Stimulated activated CD4-positive, alpha-beta T cell treated with anti-CD3 and anti-CD28 coated beads, Interleukin-12 subunit alpha, Interleukin-12 subunit beta, amount 100 ng/mL, for 48 hours (primary cell): Measurements from ENCODE around the gene DNASE1L3.
"Not testable (repeated sequence)": the region's sequence is repeated elsewhere in the genome, so short reads cannot be mapped to it uniquely, and the experiment has no call there.

Source experiments
- DNase-seq, 3 donors: peaks; one replicate each; pipeline ENCODE4 v3.0.0-alpha.2; 2020; ENCODE audit warnings: low read depth in 2 of 3, low spot score in 1 of 3

Gene DNASE1L3

DNA sequence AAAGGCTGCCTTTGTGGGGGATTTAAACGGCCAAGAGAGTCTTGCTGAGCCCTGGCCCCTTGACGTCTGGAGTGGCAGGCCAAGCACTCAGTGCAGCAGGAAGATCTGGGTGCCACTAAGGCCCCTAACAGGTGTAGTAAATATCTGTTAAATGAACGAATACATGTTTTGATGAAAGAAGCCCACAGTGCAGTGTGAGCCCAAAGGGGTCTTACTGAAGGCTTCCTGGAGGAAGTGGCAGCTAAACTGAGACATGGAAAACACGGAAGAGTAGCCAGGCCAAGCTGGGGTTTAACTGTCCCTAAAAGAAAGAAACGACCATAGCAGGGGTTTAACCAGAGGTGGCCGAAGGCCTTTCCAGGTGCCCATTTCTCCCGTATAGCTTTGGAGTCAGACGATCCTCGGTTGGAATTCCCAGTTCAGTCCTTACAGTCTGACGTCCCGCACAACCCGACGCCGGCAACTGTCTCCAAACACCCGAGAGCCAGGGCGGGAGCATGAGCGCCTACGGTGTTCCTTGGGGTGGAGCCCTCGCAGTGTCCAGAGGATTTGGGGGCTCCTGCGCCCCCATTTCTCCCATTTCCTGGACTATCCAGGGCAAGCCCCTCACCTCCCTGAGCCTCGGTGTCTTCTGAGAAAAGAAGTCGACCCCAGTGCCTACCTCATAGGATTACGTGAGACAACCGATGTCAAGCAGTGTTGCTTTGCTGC lies 25.9 kb upstream of the DNASE1L3 start:
- no peak for DNase-seq

DNA sequence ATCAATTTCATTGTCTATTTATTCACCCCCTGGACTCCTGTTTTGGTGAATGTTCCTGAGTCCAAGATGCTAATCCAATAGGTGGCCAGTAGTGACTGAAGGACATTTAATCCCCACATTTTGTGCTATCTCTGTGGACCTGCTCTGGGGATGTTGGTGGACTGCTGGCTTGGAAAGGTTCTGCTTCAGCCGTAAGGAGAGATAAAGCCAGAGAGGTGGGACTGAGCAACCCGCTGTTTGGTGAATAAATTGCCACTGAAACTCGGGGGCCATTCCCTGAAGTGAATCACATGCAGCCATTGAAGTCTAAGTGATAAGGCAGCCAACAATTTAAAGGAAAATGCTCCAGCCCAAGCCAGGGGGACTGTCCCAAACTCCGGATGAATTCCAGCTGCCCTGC lies 25.2 kb upstream of the DNASE1L3 start:
- no peak for DNase-seq

GRCh38 chr3:58234516-58234931 lies 23.8 kb upstream of the DNASE1L3 start:
- DNase-seq, result no peak

DNA sequence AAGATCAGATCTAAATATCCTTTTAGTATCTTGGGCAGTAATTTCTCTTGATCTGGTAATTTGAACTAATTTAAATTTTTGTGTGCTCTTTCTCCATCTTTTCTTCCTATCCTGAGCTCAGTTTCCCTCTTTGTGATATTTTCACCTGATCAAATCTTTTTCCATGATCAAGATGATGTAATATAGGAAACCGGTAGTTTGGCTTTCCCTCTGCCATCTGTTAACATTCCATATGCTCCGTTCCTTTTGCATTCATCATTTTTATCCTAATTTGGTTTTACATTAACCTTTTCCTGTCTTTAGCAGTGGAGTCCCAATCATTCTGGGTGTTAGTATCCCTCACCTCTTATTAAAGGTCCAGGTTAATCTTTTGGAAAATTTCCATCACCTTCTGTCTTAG lies 20.9 kb upstream of the DNASE1L3 start:
- DNase-seq, result no peak

DNA sequence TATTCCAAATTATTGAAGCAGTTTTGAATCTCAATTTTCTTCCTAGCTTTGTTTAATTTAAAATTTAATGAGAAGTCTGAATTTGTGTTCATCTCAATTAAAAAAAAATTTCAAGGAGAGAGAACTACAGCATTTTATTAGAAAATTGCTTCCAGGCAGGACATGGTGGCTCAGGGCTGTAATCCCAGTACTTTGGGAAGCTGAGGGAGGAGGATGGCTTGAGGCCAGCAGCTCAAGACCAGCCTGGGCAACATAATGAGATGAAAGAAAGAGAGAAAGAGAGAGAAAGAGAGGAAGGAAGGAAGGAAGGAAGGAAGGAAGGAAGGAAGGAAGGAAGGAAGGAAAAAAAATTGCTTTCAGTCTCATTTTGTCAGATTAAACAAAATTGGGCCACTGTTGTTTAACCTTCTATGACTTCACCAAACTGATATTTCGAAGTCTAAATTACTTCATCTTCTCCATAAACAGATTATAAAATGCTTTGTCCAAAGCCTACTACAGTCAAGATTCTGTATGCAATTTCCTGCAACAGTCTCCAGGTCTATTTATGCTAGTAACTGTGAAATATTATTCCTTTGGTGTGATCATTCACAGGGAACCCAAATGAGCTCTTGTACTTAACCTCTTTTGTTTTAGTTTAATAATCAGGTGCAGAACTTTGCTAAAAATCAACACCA lies 20.2 kb upstream of the DNASE1L3 start:
- DNase-seq, result no peak

DNA sequence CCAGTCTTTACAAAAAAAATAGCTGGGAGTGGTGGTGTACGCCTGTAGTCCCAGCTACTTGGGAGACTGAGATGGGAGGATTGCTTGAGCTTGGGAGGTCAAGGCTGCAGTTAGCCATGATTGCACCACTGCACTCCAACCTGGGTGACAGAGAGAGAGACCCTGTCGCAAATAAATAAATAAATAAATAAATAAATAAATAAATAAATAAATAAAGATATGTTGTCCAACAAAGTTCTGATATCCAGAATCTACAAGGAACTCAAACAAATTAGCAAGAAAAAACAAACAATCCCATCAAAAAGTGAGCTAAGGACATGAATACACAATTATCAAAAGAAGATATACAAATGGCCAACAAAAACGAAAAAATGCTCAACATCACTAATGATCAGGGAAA lies 17.2 kb upstream of the DNASE1L3 start:
- DNase-seq, result not testable (repeated sequence)

DNA sequence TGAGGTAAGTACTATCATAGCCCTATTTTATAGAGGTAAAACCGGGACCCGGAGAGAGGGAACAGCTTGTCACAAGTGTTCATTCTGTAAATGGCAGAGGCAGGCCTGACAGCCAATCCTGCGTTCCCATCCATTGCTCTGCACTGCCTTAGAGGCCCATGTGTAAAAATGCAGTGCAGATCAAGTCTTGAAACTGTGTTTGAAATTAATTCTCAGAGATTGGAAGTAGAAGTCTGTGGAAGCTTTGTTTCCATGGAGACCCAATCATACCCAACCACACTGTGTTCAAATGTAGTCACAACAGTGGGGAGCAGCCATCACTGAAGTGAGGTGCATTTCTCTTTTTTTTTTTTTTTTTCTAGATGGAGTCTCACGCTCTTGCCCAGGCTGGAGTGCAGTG lies 13.1 kb upstream of the DNASE1L3 start:
- no peak for DNase-seq

DNA sequence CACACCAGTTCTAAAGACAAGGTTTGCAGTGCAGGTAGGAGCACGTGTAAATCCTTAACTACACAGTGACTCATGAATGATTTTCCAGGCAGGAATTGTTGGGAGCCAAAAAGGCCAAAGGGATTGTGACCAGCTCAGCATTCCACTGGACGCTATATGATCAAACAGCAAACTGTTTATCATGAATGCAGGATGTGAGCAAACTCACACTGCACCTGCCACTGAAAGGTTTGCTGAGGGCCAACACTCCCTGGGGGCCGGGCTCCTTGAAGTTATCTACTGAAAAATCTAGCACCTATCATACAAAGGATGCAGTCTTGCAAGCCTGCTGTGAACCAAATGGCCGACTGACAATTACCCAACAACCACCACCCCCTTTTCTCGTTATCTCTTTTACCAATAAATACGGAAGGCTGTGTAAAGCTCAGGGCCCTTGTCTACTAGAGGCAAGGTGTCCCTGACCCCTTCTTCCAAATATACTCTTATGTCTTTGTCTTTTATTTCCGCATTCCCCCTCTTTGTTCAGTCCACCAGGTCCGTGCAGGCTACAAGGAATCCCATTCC lies 11.5 kb upstream of the DNASE1L3 start:
- no peak for DNase-seq

- DNase-seq, result no peak
Observed at GRCh38 chr3:58218904-58219303, 8.1 kb upstream of the DNASE1L3 start.

GRCh38 chr3:58217209-58217811 lies 6.5 kb upstream of the DNASE1L3 start:
- DNase-seq, result peak; percentile 33 to 47 (median 40)

- DNase-seq, result no peak
Observed at GRCh38 chr3:58216496-58217195, 5.9 kb upstream of the DNASE1L3 start.

GRCh38 chr3:58215317-58216025 lies 4.7 kb upstream of the DNASE1L3 start:
- DNase-seq, result no peak

- DNase-seq, result peak; percentile 42 to 51 (median 44)
Observed at GRCh38 chr3:58214484-58215316, 3.9 kb upstream of the DNASE1L3 start.

GRCh38 chr3:58209933-58210332 lies 839 bp downstream of the DNASE1L3 start:
- DNase-seq, result no peak

GRCh38 chr3:58207954-58208353 lies 2.8 kb downstream of the DNASE1L3 start:
- DNase-seq, result no peak

- DNase-seq, result peak in 1 of 3 donors; percentile 7
Observed at GRCh38 chr3:58206406-58207011, 4.3 kb downstream of the DNASE1L3 start.

DNA sequence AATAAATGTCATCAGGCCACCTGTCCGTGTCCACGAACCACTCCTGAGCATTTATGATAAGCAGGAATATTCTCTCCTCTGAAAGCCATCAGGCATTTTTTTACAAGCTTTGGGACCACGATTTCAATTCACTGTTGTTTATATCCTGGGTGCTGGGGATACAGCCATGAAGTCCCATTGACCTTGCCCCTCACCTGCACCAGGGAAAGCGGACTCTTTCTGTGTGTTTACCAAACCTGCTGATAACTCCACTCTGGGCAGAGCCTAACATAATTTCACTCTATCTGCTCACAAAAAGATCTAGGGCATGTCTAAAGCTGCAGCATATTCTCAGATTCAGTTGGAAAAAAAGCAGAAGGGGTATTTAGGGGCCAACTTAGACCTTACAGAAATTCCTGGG lies 4.8 kb downstream of the DNASE1L3 start:
- DNase-seq, result no peak

GRCh38 chr3:58204720-58205119 lies 6.1 kb downstream of the DNASE1L3 start:
- DNase-seq, result no peak

GRCh38 chr3:58203541-58203940 lies 7.2 kb downstream of the DNASE1L3 start:
- no peak for DNase-seq
